ENCODE measurements around the gene PAEP. TPM values are rescaled to one million over a fixed set of nuclear protein-coding genes. Genes with fewer than 3 reads are reported as not detected.

PAEP gene
- total and polyA plus RNA-seq, 4 donors = 0.37 to 3.0 (median 0.98) TPM; not detected in 1

GRCh38 chr9:135555910-135556309 lies 5.6 kb upstream of the PAEP start:
- 73 to 74% methylated on average over 16 of the region's 16 CpGs for WGBS, 2 donors
- no peak overlapping the region for H3K4me3 ChIP-seq
- no peaks in the 10 kb centered on the region for H3K9me3 ChIP-seq (ENCODE audit: control insufficient read depth in 4 of 4, insufficient read depth in 3 of 4, low read length in 3 of 4)
- H3K9ac ChIP-seq (ENCODE audit: insufficient read depth in 1 of 2, low read length in 2 of 2) = no peak overlapping the region
- H3K4me1 ChIP-seq (ENCODE audit: control insufficient read depth in 5 of 5, insufficient read depth in 5 of 5, low read length in 5 of 5) = no peaks in the 10 kb centered on the region
- no peak overlapping the region for H3K27ac ChIP-seq (ENCODE audit: low read depth in 1 of 2, low read length in 1 of 2)
- ATAC-seq (ENCODE audit: insufficient read depth, low FRiP score) = no peak
- TF ChIP-seq CTCF (IDR thresholded peaks at IDR 0.05; ENCODE audit: control extremely low read depth, extremely low read depth) = no peak
- no peaks in the 10 kb centered on the region for H3K36me3 ChIP-seq (ENCODE audit: control insufficient read depth in 4 of 4, insufficient read depth in 4 of 4, low read length in 4 of 4)
- peaks cover 0 to 2% (median 0%) of the 10 kb centered on the region in 3 donors for H3K27me3 ChIP-seq (ENCODE audit: control insufficient read depth in 3 of 3, insufficient read depth in 3 of 3, low read length in 2 of 3)
- DNase-seq = no peak

- no peak for TF ChIP-seq CTCF (IDR thresholded peaks at IDR 0.05; ENCODE audit: control extremely low read depth, extremely low read depth)
- DNase-seq = no peak
- Histone ChIP-seq H3K36me3 (ENCODE audit: control insufficient read depth in 4 of 4, insufficient read depth in 4 of 4, low read length in 4 of 4) (no peaks in the 10 kb centered on the region), H3K9ac (ENCODE audit: insufficient read depth in 1 of 2, low read length in 2 of 2) (no peak overlapping the region), H3K9me3 (ENCODE audit: control insufficient read depth in 4 of 4, insufficient read depth in 3 of 4, low read length in 3 of 4) (peaks cover 0 to 5% (median 0%) of the 10 kb centered on the region in 4 donors), H3K4me3 (no peak overlapping the region), H3K27ac (ENCODE audit: low read depth in 1 of 2, low read length in 1 of 2) (no peak overlapping the region), H3K4me1 (ENCODE audit: control insufficient read depth in 5 of 5, insufficient read depth in 5 of 5, low read length in 5 of 5) (no peaks in the 10 kb centered on the region), H3K27me3 (ENCODE audit: control insufficient read depth in 3 of 3, insufficient read depth in 3 of 3, low read length in 2 of 3) (peaks cover 0 to 2% (median 0%) of the 10 kb centered on the region in 3 donors)
- 45 to 59% methylated on average over 11 of the region's 11 CpGs for WGBS, 2 donors
- no peak for ATAC-seq (ENCODE audit: insufficient read depth, low FRiP score)
These were observed 1.9 kb upstream of the PAEP start for GRCh38 chr9:135559606-135560005.

- Histone ChIP-seq H3K9me3 (ENCODE audit: control insufficient read depth in 4 of 4, insufficient read depth in 3 of 4, low read length in 3 of 4) (peaks cover 0 to 5% (median 0%) of the 10 kb centered on the region in 4 donors), H3K4me3 (no peak overlapping the region), H3K27me3 (ENCODE audit: control insufficient read depth in 3 of 3, insufficient read depth in 3 of 3, low read length in 2 of 3) (no peaks in the 10 kb centered on the region), H3K9ac (ENCODE audit: insufficient read depth in 1 of 2, low read length in 2 of 2) (no peak overlapping the region), H3K27ac (ENCODE audit: low read depth in 1 of 2, low read length in 1 of 2) (no peak overlapping the region), H3K4me1 (ENCODE audit: control insufficient read depth in 5 of 5, insufficient read depth in 5 of 5, low read length in 5 of 5) (no peaks in the 10 kb centered on the region), H3K36me3 (ENCODE audit: control insufficient read depth in 4 of 4, insufficient read depth in 4 of 4, low read length in 4 of 4) (no peaks in the 10 kb centered on the region)
- 84 to 90% methylated on average over 17 of the region's 17 CpGs for WGBS, 2 donors
- ATAC-seq (ENCODE audit: insufficient read depth, low FRiP score) = no peak
- TF ChIP-seq CTCF (IDR thresholded peaks at IDR 0.05; ENCODE audit: control extremely low read depth, extremely low read depth) = no peak
- DNase-seq = no peak
These were observed 734 bp downstream of the PAEP start for GRCh38 chr9:135562235-135562745.

- Histone ChIP-seq H3K9me3 (ENCODE audit: control insufficient read depth in 4 of 4, insufficient read depth in 3 of 4, low read length in 3 of 4) (peaks cover 0 to 5% (median 0%) of the 10 kb centered on the region in 4 donors), H3K4me1 (ENCODE audit: control insufficient read depth in 5 of 5, insufficient read depth in 5 of 5, low read length in 5 of 5) (no peaks in the 10 kb centered on the region), H3K9ac (ENCODE audit: insufficient read depth in 1 of 2, low read length in 2 of 2) (no peak overlapping the region), H3K27ac (ENCODE audit: low read depth in 1 of 2, low read length in 1 of 2) (no peak overlapping the region), H3K27me3 (ENCODE audit: control insufficient read depth in 3 of 3, insufficient read depth in 3 of 3, low read length in 2 of 3) (no peaks in the 10 kb centered on the region), H3K4me3 (no peak overlapping the region), H3K36me3 (ENCODE audit: control insufficient read depth in 4 of 4, insufficient read depth in 4 of 4, low read length in 4 of 4) (no peaks in the 10 kb centered on the region)
- DNase-seq (no peak), ATAC-seq (ENCODE audit: insufficient read depth, low FRiP score) (no peak)
- no peak for TF ChIP-seq CTCF (IDR thresholded peaks at IDR 0.05; ENCODE audit: control extremely low read depth, extremely low read depth)
- WGBS, 2 donors = 80 to 94% methylated on average over 1 of the region's 1 CpG
These were observed 1.5 kb downstream of the PAEP start for GRCh38 chr9:135563039-135563476.
